NCI-H1436 (cell line): ENCODE measurements around the gene UHRF1.
A peak's percentile ranks its signal among the peaks of the same experiment; 100 is the strongest.
"Not testable (repeated sequence)": the region's sequence is repeated elsewhere in the genome, so short reads cannot be mapped to it uniquely, and the experiment has no call there.

Source experiments
- DNase-seq: peaks from one replicate; lab custom pipeline; 2025; lab: John Stamatoyannopoulos, UW

Gene UHRF1

DNA sequence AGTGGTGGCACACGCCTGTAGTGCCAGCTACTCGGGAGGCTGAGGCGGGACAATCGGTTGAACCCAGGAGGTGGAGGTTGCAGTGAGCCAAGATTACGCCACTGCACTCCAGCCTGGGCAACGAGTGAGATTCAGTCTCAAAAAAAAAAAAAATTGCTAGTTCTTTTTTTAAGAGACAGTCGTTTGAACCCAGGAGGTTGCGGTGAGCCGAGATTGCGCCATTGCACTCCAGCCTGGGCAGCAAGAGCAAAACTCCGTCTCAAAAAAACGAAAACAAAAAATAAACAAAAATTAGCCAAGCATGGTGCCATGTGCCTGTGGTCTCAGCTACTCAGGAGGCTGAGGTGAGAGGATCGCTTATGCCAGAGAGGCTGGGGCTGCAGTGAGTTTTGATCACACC, 8.4 kb upstream of the UHRF1 start:
- not testable (repeated sequence) for DNase-seq

DNA sequence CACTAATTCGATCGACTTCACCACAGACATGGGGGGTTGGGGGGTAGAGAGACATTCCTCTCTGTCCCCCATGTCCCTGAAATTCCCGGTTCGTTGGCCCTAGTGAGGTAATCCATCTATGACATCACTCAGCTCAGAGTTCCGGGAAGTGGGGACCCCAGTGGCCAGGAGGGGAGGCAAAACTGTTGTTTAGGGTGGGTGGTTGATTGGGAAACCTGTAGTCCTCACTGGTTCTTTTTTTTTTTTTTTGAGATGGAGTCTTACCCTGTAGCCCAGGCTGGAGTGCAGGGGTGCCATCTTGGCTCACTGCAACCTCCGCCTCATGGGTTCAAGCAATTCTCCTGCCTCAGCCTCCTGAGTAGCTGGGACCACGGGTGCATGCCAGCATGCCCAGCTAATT, 6.5 kb upstream of the UHRF1 start, which contains the start of gene ARRDC5:
Gene ARRDC5 (minus strand): TSS at position 101 of the 400 bp plus-strand sequence. CDS start 71 bp downstream, at position 30.
- no peak for DNase-seq

DNA sequence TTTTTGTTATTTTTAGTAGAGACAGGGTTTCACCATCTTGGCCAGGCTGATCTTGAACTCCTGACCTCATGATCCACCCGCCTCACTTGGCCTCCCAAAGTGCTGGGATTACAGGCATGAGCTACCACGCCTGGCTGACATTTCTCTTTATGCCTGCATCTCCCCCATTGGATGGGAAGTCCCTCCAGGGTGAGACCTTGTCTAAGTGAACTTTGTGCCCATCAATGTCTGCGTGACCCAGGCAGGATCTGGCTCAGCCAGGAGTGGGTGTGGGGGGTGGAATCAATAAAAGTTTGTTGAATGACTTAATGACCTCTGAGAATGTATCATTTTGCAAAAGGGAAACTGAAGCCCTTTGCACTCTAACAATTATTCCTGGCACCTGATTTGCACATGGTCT, 4.8 kb upstream of the UHRF1 start:
- DNase-seq = no peak

DNA sequence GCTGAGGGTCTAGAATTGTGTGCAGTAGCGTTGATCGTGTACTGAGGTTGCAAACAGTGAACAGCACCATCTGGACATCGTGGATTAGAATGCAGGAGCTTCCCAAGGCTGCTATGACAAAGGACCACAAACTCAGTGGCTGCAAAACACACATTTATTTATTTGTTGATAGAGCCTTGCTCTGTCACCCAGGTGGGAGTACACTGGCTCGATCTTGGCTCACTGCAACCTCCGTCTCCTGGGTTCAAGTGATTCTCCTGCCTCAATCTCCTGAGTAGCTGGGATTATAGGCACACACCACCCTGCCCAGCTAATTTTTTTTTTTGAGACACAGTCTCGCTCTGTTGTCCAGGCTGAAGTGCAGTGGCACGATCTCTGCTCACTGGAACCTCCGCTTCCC, 2.3 kb upstream of the UHRF1 start:
- DNase-seq = no peak

DNA sequence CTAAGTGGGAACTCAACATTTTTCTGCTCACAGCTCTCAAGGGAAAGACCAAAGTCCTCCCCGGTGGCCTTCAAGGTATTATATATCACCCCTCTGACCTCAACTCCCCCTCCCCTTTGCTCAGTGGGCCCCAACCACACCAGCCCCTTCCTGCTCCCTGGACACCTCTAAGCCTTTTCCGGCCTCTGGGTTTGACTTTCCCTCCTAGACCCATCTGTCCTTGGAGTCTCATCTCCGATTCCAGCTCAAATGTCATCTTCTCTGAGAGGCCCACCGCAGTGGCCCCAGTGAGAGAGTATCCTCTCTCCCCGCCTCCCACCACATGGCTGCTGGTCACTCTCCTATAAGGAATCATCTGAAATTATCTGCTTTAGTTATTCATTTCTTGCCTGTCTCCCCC, 941 bp upstream of the UHRF1 start:
- no peak for DNase-seq

DNA sequence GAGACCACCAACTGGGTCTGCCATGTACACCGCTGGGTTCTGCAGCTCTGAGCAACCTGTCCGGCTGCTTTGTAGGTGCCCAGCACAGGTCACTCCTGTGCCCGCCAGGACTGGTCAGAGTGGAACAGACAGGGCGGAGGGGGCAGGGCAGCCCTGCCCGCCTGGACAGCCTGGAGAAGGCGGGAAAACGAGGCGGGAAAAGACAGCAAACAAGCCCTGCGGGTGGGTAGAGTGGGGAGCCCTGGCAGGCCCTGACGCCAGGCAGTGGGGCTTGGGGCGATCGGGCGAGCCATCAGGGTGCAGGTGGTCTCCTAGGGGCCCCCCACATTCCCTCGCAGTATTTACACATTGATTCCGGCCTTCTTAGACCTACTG, 533 bp upstream of the UHRF1 start:
- DNase-seq = no peak

DNA sequence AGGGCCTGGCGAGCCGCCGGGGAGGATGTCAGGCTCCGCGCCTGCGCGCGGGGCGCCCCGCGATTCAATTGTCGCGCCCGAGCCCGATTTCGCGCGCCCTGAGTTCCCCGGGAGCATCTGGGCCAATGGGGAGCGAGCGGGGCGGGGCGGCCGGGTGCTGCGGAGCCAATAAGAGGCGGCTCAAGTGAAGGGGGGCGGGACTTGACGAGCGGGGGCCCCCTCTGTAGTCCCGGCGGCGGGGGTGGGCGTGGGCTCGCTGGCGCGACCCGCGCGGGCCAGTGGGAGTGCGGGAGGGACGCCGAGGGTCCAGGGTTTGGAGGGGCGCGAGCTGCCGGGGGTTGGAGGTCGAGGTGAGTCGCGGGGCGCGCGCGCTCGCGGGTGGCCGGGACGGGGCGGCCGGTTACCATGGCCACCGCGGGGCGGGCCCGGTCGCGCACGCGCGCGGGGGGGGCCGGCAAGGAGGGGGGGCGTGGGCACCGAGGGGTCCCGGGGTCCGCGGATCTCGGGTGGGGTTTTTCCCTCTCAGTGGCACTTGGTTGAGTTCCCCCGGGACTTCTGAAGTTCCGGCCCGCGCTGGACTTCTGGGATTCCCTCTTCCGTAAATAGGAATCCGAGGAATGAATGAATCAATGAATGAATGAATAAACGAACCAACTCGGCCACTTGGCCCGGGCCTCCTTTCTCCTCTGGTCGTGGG, 744 bp downstream of the UHRF1 start:
- DNase-seq = peak; percentile 94

DNA sequence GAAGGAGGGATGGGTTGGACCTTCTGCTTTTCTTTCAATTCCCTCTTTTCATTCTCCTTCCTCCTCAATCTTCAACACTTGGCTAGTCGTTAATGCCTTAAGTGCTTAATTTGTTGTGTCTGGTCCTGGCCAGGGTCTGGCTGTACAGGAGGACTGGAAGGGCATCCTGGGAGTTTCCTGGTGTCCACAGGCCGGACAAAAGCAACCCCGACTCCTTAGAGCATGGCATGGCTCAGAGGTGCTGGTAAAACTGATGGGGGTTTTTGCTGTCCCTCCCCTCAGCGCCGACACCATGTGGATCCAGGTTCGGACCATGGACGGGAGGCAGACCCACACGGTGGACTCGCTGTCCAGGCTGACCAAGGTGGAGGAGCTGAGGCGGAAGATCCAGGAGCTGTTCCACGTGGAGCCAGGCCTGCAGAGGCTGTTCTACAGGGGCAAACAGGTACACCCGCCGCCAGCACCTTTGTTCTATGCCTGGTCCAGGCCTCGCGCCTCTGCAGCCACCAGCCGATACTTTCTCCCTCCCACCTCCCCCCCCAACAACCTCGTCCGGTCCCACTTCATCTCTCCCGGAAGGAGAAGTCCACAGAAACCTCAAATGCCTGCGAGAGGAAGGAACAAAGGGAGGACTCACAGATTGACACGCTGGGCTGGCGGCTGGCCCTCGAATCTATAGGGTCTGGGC, 1.4 kb downstream of the UHRF1 start:
- no peak for DNase-seq

DNA sequence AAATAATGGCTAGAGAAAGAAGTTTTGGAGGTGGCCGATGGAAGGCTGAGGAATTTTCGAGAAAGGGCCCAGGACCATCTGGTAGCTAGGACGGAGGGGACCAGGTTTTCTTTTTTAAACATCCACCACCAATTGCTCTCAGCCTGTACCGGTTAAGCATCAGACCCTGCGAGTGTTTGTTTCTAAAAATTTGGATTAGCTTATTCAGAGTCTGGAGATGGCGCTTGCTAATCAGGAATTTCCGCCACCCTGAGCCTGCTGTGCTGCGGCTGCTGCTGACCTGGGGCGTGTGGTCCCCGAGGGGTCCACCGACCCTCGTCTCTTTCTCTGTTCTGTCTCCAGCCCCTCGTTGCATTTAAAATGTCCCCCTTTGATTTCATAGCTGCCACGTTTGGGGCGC, 2.0 kb downstream of the UHRF1 start:
- no peak for DNase-seq

DNA sequence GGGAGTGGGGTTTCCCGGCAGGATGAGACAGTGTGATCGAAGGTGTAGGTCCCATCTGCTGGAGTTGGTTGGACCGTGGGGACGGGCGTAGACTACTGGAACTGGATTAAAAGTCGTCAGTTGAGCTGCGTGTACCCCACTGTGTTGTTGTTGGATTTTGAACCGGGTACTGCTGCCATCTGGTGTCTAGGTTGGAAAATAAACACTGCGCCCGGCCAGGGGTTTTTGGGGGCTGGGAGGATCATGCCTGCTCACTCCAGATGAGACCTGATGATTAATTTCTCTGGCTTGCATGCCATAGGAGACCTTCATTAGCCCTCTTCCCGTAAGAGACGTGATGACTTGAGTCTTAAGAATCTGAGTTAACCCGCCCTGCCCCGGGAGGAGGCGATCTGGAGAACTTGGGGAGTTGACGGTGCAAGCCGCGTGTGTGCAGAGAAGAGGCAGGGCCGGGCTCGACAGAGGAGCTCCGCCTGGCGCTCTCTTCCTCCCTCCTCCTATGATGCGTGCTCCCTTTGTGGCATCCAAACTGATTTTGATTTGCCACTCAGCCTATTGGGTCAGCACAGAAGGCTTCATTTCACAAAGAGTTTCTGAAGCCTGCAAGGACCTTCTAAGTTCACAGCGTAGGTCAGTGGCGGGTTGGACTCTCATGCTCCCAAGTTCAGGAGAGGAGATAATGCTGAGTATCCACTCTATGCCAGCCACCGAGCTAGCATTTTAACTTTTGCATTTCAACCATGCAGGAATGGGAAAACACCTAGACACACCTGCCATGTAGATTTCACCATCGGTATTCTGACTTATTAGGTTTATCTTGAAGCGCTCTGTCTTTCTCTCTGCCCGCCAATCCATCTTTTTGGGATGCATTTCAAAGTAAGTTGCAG, 2.7 kb downstream of the UHRF1 start:
- DNase-seq = peak; percentile 34

DNA sequence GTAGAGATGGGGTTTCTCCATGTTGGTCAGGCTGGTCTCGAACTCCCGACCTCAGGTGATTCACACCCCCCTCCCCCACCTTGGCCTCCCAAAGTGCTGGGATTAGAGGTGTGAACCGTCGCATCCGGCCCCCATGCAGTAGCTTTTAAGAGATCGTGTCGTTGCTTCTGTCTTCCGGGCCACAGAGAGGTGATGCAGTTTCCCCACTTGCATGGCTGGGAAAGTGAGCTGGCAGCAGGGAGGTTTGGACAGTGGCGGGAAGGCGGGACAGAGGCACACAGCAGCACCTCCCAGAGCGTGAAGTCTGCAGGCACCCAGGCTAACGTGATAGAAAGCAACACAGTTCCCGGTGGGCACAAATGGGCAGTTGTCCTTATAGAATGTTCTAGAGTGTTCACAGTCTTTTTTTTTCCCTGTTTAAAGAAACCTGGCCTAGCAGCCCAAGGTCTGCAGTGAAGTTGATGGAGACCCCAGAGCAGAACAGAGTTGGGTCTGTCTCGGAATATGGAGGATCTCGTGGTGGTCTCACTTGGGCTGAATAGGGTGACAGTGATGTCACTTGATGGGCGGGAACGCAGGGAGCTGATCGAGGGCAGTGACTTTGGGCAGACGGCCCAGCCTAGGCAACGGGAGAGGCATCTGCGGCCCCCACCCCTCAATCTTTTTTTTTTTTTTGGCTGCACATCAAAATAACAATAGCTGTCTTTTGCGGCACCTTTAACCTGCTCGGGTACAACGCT, 4.9 kb downstream of the UHRF1 start:
- no peak for DNase-seq

DNA sequence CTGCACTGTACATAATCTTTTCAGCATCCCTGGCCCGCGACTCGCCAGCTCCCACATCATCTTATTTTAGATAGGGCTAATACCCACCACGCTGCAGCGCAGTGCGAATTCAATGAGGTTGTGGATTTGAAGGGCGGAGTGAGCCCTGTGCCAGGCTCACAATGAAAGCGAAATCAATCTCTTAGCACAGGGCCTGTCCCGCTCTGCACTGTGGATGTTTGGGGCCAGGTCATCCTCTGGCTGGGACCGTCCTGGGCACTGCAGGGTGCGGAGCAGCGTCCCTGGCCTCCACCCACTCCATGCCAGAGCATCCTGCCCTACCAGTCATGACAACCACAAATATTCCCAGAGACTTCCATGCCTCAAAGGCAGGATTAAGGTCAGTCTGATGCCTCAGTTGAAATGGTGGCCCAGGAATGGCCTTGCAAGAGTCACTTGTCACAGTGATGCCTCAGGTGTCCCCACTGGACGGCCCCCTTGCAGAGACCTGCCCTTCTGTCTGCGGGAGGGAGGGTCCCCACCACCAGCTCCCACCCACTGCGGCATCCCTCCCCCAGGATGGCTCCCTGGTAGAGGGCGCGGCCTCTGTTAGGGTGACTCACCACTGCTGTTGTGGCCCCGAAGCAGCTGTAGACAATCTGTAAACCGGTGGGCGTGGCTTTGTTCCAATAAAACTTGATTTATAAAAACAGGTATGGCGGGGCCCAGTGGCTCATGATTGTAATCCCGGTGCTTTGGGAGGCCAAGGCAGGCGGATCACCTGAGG, 5.6 kb downstream of the UHRF1 start:
- no peak for DNase-seq

DNA sequence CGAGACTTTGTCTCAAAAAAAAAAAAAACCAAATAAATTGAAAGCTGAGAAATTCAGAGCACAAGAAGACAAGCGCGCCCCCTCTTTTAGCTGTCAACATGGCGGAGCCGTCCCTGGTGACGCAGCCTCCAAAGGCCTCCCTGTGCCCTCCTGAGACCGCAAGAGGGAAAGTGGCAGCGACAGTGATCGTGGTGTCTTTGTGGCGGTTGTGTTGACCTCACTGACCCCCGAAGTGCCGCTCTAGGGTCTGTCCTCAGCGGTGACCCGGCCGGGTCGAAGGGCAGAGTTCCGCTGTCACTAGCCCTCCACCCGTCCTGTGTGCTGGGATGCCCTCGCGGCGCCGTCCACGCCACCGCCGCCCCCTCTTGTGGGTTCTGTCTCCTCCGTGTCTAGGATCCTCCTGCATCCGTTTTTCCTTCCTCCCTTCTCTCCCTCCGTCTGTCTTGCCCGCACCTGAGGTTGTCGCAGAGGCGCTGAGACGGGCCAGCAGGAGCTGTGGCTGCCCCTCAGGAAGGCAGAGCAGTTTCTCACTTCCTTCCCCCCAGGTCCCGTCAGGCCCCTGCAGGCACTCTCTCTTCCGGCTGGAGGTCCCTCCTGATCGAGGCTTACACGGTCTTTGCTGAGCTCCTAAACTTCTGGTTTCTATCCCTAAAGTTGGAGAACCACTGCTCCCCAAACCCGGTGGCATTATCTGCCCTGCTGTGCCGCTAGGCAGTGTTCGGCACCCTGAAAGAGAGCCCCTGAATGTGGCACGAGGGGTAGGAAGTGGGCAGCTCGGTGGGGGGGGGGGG, 7.2 kb downstream of the UHRF1 start:
- DNase-seq = no peak

DNA sequence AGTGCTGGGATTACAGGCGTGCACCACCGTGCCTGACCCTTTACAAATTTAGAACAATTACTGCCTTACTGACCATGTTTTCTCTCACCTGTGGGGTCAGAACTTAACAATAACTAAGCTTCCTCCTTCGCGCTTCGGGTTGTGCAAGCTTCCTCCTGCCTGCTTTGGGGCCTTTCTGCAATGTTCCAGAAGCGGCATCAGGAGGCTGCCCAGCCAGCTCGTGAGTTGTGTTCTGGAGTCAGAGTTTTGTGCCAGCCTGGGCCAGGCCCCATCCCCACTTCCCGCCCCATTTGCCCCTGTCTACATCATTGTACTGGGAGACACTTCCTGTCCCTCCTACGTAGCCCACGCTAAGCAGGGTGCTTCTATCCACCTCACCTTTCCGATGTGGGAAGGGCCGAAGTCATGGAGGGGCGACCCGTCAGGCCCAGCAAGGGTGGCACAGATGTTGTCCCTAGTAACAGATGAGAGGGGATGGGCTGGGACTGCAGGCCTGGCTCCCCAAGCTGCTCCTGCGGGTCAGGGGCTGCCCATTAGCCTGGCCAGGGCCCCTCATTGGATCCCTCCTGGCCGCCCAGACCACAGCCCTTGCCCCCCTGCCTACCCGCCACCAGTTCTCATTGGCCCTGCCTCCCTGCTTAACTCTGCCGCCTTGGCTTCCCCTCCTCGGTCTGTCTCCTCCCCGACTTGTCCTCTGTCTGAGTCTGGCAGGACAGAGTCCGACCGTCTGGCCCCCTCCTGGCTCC, 13.4 kb downstream of the UHRF1 start:
- no peak for DNase-seq

DNA sequence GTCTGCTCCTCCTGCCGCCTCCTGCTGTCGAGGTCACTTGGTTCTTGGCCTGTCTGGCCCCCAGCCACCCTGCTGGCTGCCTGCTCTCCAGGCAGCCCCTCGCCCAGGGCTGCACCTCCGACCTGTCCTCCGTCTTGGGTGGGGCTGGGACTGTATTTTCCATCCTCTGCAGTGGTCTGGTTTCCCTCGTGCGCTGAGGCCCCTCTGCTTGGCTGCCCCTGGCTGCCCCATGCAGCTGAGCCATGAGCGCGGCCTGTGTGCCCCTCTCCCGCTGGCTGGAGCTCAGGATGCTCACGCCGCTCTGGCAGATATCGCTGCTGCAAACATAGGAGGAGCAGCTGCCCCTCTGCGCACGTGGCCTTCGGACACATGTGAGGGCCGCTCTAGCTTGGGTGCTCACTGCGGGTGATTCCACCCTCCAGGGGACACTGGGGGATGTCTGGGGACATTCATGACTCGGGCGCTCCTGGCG, 14.0 kb downstream of the UHRF1 start:
- DNase-seq = no peak

DNA sequence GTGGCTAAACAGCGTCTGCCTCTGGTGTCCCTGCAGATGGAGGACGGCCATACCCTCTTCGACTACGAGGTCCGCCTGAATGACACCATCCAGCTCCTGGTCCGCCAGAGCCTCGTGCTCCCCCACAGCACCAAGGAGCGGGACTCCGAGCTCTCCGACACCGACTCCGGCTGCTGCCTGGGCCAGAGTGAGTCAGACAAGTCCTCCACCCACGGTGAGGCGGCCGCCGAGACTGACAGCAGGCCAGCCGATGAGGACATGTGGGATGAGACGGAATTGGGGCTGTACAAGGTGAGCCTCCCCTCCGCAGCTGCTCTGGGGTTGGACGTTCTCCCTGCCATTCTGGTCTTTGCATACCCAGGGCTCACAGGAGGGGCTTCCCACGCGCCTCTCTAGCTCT, 19.9 kb downstream of the UHRF1 start:
- no peak for DNase-seq

DNA sequence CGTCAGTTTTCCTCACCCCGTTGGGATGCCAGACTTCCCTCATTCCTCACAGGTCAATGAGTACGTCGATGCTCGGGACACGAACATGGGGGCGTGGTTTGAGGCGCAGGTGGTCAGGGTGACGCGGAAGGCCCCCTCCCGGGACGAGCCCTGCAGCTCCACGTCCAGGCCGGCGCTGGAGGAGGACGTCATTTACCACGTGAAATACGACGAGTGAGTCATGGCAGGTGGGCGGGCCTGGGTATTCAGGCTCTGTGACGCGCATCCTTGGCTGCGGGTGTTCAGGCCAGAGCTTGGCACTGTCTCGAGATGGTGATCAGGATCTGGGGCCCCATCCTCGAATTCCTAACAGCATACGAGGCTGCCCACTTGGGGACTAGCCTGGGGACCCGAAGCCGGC, 21.4 kb downstream of the UHRF1 start:
- no peak for DNase-seq

DNA sequence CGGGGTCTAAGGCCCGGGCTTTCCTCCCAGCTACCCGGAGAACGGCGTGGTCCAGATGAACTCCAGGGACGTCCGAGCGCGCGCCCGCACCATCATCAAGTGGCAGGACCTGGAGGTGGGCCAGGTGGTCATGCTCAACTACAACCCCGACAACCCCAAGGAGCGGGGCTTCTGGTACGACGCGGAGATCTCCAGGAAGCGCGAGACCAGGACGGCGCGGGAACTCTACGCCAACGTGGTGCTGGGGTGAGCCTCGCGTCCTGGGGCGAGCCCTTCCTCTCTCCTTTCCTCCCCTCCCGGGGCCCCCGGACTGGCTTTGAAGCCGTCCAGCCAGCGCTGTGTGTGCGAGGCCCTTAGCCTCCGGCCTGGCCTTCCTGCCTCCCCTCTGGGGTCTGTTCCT, 23.4 kb downstream of the UHRF1 start:
- no peak for DNase-seq

DNA sequence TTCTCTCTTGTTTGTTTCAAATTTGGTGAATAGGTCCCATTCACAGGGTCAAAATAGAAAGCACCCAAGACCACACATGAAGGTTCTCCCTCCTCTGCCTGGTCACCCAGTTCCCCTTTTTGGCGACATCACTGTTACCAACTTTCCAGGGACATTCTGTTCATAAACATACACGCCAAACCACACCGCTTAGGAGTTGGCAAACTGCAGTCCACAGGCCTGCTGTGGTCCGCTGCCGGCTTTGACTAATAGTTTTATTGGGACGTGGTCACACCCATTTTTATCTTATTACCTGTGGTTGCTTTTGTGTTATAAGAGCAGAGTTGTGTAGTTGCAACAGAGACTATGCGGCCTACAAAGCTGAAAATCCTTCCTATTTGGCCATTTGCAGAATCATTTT, 24.2 kb downstream of the UHRF1 start:
- DNase-seq = no peak

DNA sequence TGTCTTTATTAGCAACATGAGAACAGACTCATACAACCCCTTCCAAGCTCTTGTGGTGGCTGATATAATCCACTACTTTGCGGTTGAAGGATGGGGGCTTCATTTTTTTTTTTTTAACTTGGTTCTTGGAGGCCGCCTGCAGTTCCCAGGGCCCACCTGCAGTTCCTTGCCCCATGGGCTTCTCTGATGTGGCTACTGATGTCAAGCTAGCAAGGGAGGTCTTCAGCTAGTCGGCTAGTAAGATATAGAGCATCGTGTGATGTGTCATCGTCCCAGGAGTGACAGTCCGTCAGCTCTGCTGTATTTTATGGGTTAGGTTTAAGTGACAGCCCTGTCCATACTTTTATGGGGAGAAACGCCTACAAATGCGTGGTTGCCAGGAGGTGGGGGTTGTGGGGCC, 26.1 kb downstream of the UHRF1 start:
- no peak for DNase-seq
